Measurements from ENCODE around the gene ALPK1.

DNA sequence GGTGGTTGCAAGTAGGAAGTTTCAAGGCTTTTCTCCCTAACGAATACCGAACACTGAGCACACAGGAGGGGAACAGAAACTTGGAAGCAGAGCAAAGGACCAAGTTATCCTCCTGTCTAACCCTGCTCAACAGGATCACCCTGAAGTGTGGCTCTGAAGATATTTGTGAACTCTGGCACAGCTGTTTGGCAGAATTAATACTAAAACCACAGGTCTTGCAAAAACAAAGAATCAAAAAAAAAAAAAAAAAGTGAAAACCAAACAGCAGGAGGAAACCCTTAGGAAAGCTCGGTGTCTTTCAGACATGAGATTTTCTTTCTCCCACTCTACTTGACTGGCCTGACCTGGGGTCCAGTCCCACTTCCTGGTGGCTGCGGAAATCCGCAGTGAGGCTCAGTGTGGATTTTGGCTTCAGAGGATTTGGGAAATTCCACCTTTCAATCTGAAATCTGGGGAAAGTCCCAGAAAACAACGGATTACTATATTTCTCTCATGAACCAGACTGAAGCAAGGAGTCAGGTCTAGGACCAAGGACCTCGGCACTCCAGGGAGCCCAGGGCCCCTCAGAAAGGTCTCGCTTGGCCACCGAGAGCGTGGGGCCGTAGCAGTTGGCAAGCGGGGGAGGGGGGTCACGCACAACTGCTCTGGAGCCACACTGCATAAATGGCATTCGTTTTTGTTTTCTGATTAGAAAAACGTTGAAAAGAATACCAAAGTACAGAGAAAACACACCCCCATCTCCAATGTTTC, 12.3 kb upstream of the ALPK1 start:
- TF ChIP-seq, protein P1, sequence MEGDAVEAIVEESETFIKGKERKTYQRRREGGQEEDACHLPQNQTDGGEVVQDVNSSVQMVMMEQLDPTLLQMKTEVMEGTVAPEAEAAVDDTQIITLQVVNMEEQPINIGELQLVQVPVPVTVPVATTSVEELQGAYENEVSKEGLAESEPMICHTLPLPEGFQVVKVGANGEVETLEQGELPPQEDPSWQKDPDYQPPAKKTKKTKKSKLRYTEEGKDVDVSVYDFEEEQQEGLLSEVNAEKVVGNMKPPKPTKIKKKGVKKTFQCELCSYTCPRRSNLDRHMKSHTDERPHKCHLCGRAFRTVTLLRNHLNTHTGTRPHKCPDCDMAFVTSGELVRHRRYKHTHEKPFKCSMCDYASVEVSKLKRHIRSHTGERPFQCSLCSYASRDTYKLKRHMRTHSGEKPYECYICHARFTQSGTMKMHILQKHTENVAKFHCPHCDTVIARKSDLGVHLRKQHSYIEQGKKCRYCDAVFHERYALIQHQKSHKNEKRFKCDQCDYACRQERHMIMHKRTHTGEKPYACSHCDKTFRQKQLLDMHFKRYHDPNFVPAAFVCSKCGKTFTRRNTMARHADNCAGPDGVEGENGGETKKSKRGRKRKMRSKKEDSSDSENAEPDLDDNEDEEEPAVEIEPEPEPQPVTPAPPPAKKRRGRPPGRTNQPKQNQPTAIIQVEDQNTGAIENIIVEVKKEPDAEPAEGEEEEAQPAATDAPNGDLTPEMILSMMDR (IDR thresholded peaks at IDR 0.05; ENCODE audit: borderline replicate concordance, extremely low read depth, low read length, poor library complexity, severe bottlenecking), result no peak
- TF ChIP-seq EZH2 (IDR thresholded peaks at IDR 0.05; ENCODE audit: borderline replicate concordance, low read depth, low read length, severe bottlenecking), result no peak
